Testis (tissue), 3 donors: ENCODE results near the gene PRIM2. TPM values are rescaled to one million over a fixed set of nuclear protein-coding genes. Genes with fewer than 3 reads are reported as not detected.
"Not testable (repeated sequence)": the region's sequence is repeated elsewhere in the genome, so short reads cannot be mapped to it uniquely, and the experiment has no call there.

Experiments used
- DNase-seq: peaks from one replicate; pipeline ENCODE4 v3.0.0-alpha.2; 2019
- H3K27ac ChIP-seq, 2 donors: fragments of 200-600 bp; sonication (generic); one replicate each; pipeline ENCODE4 v1.5.1; 2019
- H3K27me3 ChIP-seq: fragments of 200-600 bp; sonication (generic); one replicate; pipeline ENCODE4 v1.5.1; 2019
- H3K36me3 ChIP-seq: fragments of 200-600 bp; sonication (generic); one replicate; pipeline ENCODE4 v1.5.1; 2017; ENCODE audit warnings: low read depth; ENCODE audit errors: missing control alignments
- H3K4me1 ChIP-seq: fragments of 200-600 bp; sonication (generic); one replicate; pipeline ENCODE4 v1.5.1; 2019
- H3K4me3 ChIP-seq, 2 donors: fragments of 200-600 bp; sonication (generic); one replicate each; pipeline ENCODE4 v1.5.1; 2017 to 2019
- H3K9me3 ChIP-seq: fragments of 200-600 bp; sonication (generic); one replicate; pipeline ENCODE4 v1.5.1; 2017
- WGBS, 2 donors: methylation state at CpG; one replicate each; pipeline ENCODE4 v1.1.5; 2018; 5-methylcytosine and 5-hydroxymethylcytosine counted together
- intact Hi-C: fragments of 100-400 bp; cut with DNase I; formaldehyde crosslinking; loops from one replicate; pipeline ENCODE4 v1.15.1; 2023; ENCODE audit warnings: low total_unique reads
- microRNA counts, 2 donors: library from miRNA; unstranded; fragments of <30 nt; microRNA quantifications; one replicate each; lab custom pipeline; 2016
- microRNA-seq, 2 donors: library from miRNA; unstranded; fragments of <30 nt; microRNA quantifications; one replicate each; pipeline ENCODE4, GENCODE V29; 2016; ENCODE audit warnings: borderline number of aligned reads in 2 of 2, borderline replicate concordance in 1 of 2
- polyA plus RNA-seq: library from polyadenylated mRNA; stranded (reverse); fragments of 350-450 nt; fragmentation: Illumina TruSeq; extraction: RNeasy Lipid Tissue Mini Kit (QIAGEN cat#74804); gene quantifications from one replicate; pipeline ENCODE4 v1.2.3, GENCODE V29; 2014; ENCODE audit warnings: low read depth, low replicate concordance; ENCODE audit not compliant: insufficient read depth
- small RNA-seq, 2 donors: library from RNA; depleted of rRNA; stranded (forward); fragments of <200 nt; gene quantifications; one replicate each; pipeline ENCODE3, GENCODE V24; 2016
- total RNA-seq, 2 donors: library from RNA; depleted of rRNA; stranded (reverse); fragments of >200 nt; gene quantifications; one replicate each; pipeline ENCODE4 v1.2.3, GENCODE V29; 2016

Gene PRIM2
- total and polyA plus RNA-seq, 3 donors from 2014 or later, result 11.0 to 13.2 (median 11.1) TPM

GRCh38 chr6:57658526-57658925 is 341.1 kb downstream of the PRIM2 start:
- H3K4me1 ChIP-seq, H3K27me3 ChIP-seq, H3K36me3 ChIP-seq, H3K4me3 ChIP-seq, H3K9me3 ChIP-seq, DNase-seq, intact Hi-C loops, H3K27ac ChIP-seq: not testable (repeated sequence)
- 77 to 90% methylated on average over 2 of the region's 2 CpGs for WGBS, 2 donors

GRCh38 chr6:57659794-57660193 is 342.4 kb downstream of the PRIM2 start:
- 75 to 84% methylated on average over 2 of the region's 2 CpGs for WGBS, 2 donors
- H3K9me3 ChIP-seq, H3K4me3 ChIP-seq, DNase-seq, H3K27ac ChIP-seq, H3K36me3 ChIP-seq, H3K27me3 ChIP-seq, H3K4me1 ChIP-seq, intact Hi-C loops: not testable (repeated sequence)

GRCh38 chr6:57660940-57661339 is 343.5 kb downstream of the PRIM2 start:
- 94 to 100% methylated on average over 1 of the region's 1 CpG for WGBS, 2 donors
- intact Hi-C loops, result not testable (repeated sequence)

GRCh38 chr6:57668108-57668507 is 350.7 kb downstream of the PRIM2 start:
- intact Hi-C loops, H3K4me3 ChIP-seq, H3K27me3 ChIP-seq: not testable (repeated sequence)

More at GRCh38 chr6:57660940-57661339, 343.5 kb downstream of the PRIM2 start:
- not testable (repeated sequence) for H3K4me3 ChIP-seq, H3K4me1 ChIP-seq, H3K27me3 ChIP-seq, H3K27ac ChIP-seq, H3K9me3 ChIP-seq, DNase-seq, H3K36me3 ChIP-seq

GRCh38 chr6:57671237-57671636 is 353.8 kb downstream of the PRIM2 start:
- intact Hi-C loops, DNase-seq, H3K9me3 ChIP-seq, H3K4me3 ChIP-seq, H3K4me1 ChIP-seq, H3K36me3 ChIP-seq, H3K27ac ChIP-seq, H3K27me3 ChIP-seq: not testable (repeated sequence)
- 72 to 81% methylated on average over 3 of the region's 3 CpGs for WGBS, 2 donors

More at GRCh38 chr6:57668108-57668507, 350.7 kb downstream of the PRIM2 start:
- not testable (repeated sequence) for H3K4me1 ChIP-seq, DNase-seq, H3K27ac ChIP-seq, H3K36me3 ChIP-seq, H3K9me3 ChIP-seq

- WGBS, 2 donors, result 63 to 76% methylated on average over 6 of the region's 6 CpGs
- H3K4me3 ChIP-seq, H3K4me1 ChIP-seq, DNase-seq, H3K36me3 ChIP-seq, H3K9me3 ChIP-seq, H3K27ac ChIP-seq, H3K27me3 ChIP-seq, intact Hi-C loops: not testable (repeated sequence)
Observed at GRCh38 chr6:57671937-57672627, 354.7 kb downstream of the PRIM2 start.

- H3K9me3 ChIP-seq, H3K36me3 ChIP-seq, H3K27ac ChIP-seq, H3K4me3 ChIP-seq, H3K4me1 ChIP-seq, H3K27me3 ChIP-seq, intact Hi-C loops: not testable (repeated sequence)
- 79 to 93% methylated on average over 1 of the region's 1 CpG for WGBS, 2 donors
- peak; percentile 34 for DNase-seq
Observed at GRCh38 chr6:57673281-57673680, 355.9 kb downstream of the PRIM2 start.

GRCh38 chr6:57675386-57675785 is 358.0 kb downstream of the PRIM2 start:
- H3K4me1 ChIP-seq, intact Hi-C loops, H3K27ac ChIP-seq, H3K9me3 ChIP-seq, H3K27me3 ChIP-seq, DNase-seq, H3K4me3 ChIP-seq, H3K36me3 ChIP-seq: not testable (repeated sequence)
- 87 to 96% methylated on average over 4 of the region's 4 CpGs for WGBS, 2 donors

GRCh38 chr6:57696382-57696781 is 379.0 kb downstream of the PRIM2 start:
- DNase-seq, H3K4me1 ChIP-seq, H3K27me3 ChIP-seq, H3K27ac ChIP-seq, H3K9me3 ChIP-seq, H3K4me3 ChIP-seq, H3K36me3 ChIP-seq, intact Hi-C loops: not testable (repeated sequence)
- 41 to 85% methylated on average over 1 of the region's 1 CpG for WGBS, 2 donors

MicroRNA genes within 50 kb of the gene (microRNA counts, 767-probe panel; counts per million panel counts)
- 0 to 152 counts per million in 2 donors for microRNA hsa-miR-548u (lab: Ali Mortazavi, UCI)

Small RNAs within 50 kb of the gene (microRNA-seq; reads per million reads assigned to microRNA genes)
- gene MIR548U, result 0 reads per million in 2 donors

Small RNAs within 50 kb of the gene (small RNA-seq; reads per million reads assigned to genes)
- 0 reads per million in 2 donors for gene MIR548U

Other genes starting within 250 kb of the PRIM2 start
- gene ZNF451, start 227.4 kb upstream of the PRIM2 start, total RNA-seq, result 100 to 1,000 TPM in 1 of 2 donors, 10 to 100 TPM in 1; 70.1 to 106 TPM
- 68.1 TPM for gene ZNF451, start 227.4 kb upstream of the PRIM2 start, polyA plus RNA-seq
- gene BAG2, start 145.3 kb upstream of the PRIM2 start, total RNA-seq, result 1 to 10 TPM; 5.3 to 6.1 TPM
- 12.6 TPM for gene BAG2, start 145.3 kb upstream of the PRIM2 start, polyA plus RNA-seq
- gene RAB23, start 95.3 kb upstream of the PRIM2 start, total RNA-seq, result 1 to 10 TPM; 5.6 to 6.0 TPM
- 11.8 TPM for gene RAB23, start 95.3 kb upstream of the PRIM2 start, polyA plus RNA-seq